GM19324 (cell line): ENCODE measurements around the gene NAA20.
"Not testable (repeated sequence)": the region's sequence is repeated elsewhere in the genome, so short reads cannot be mapped to it uniquely, and the experiment has no call there.

Experiments
- ATAC-seq: cut with Tn5 transposase; IDR thresholded peaks from one replicate; pipeline ENCODE4 v1.9.1; 2021; ENCODE audit warnings: mild to moderate bottlenecking, moderate library complexity; ENCODE audit not compliant: unreplicated experiment, low FRiP score

NAA20 gene

GRCh38 chr20:19991308-19991707 lies 25.9 kb upstream of the NAA20 start:
- ATAC-seq = no peak

GRCh38 chr20:19991854-19992253 lies 25.3 kb upstream of the NAA20 start:
- no peak for ATAC-seq

- no peak for ATAC-seq
Measured at GRCh38 chr20:19992996-19993908, 23.9 kb upstream of the NAA20 start.

GRCh38 chr20:19993958-19994669 lies 23.0 kb upstream of the NAA20 start:
- no peak for ATAC-seq

GRCh38 chr20:19995220-19995863 lies 21.8 kb upstream of the NAA20 start:
- no peak for ATAC-seq

- ATAC-seq = no peak
Measured at GRCh38 chr20:19996222-19996621, 20.9 kb upstream of the NAA20 start.

GRCh38 chr20:19996917-19997316 lies 20.2 kb upstream of the NAA20 start:
- ATAC-seq = no peak

GRCh38 chr20:19998990-19999705 lies 18.0 kb upstream of the NAA20 start:
- no peak for ATAC-seq

- no peak for ATAC-seq
Measured at GRCh38 chr20:20000211-20000968, 16.8 kb upstream of the NAA20 start.

GRCh38 chr20:20002101-20002998 lies 14.8 kb upstream of the NAA20 start:
- ATAC-seq = no peak

GRCh38 chr20:20003031-20003954 lies 13.9 kb upstream of the NAA20 start:
- ATAC-seq = no peak

- ATAC-seq = not testable (repeated sequence)
Measured at GRCh38 chr20:20003955-20004322, 13.2 kb upstream of the NAA20 start.

GRCh38 chr20:20005342-20005741 lies 11.8 kb upstream of the NAA20 start:
- ATAC-seq = no peak

GRCh38 chr20:20009784-20010253 lies 7.3 kb upstream of the NAA20 start:
- ATAC-seq = no peak

GRCh38 chr20:20010639-20011500 lies 6.3 kb upstream of the NAA20 start:
- ATAC-seq = no peak

GRCh38 chr20:20012541-20012940 lies 4.6 kb upstream of the NAA20 start:
- no peak for ATAC-seq

- no peak for ATAC-seq
Measured at GRCh38 chr20:20014659-20015058, 2.5 kb upstream of the NAA20 start.
